ENCODE measurements around the gene KLKB1.

DNA sequence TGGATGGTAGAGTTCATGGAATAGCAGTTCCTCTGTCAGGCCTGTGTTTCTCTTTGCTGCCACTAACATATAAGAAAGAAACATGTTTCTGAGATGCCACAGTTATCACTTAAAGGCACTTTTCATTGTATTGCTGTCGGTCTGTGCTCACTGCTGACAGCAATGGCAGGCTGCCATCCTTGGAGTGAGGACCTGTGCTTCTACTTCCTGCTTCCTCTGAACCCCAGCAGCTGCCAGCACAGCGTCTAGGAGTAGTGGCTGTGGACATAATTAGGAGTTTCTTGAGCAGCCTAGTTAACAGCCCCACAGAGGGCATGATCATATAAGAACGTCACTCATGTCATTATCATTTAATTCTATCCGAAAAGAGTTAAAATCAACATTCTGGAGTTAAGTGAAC is 69.2 kb downstream of the KLKB1 start:
- no peak for TF ChIP-seq FOXM1 (IDR thresholded peaks at IDR 0.05; ENCODE audit: borderline replicate concordance)
- no peak for TF ChIP-seq FOXA1 (IDR thresholded peaks at IDR 0.05)
- no peak for TF ChIP-seq SP1 (IDR thresholded peaks at IDR 0.05)
- TF ChIP-seq ZNF384 (IDR thresholded peaks at IDR 0.05), result no peak
- TF ChIP-seq BHLHE40 (IDR thresholded peaks at IDR 0.05; ENCODE audit: borderline replicate concordance), result no peak
- TF ChIP-seq NFRKB (IDR thresholded peaks at IDR 0.05), result no peak
- TF ChIP-seq PKNOX1 (IDR thresholded peaks at IDR 0.05), result no peak
- TF ChIP-seq TARDBP (IDR thresholded peaks at IDR 0.05), result no peak
